HG02678 (cell line): ENCODE results near the gene MED26.
"Not testable (repeated sequence)": the region's sequence is repeated elsewhere in the genome, so short reads cannot be mapped to it uniquely, and the experiment has no call there.

Source experiments
- ATAC-seq: cut with Tn5 transposase; IDR thresholded peaks from one replicate; pipeline ENCODE4 v1.9.1; 2021; ENCODE audit warnings: mild to moderate bottlenecking, moderate library complexity; ENCODE audit not compliant: unreplicated experiment

MED26 gene

GRCh38 chr19:16628183-16628983, at the start of gene MED26:
TSS of gene MED26 (minus strand) at chr19:16628204. CDS start at chr19:16627943, 261 bp downstream.
- peak; percentile 86 for ATAC-seq

- ATAC-seq, result no peak
These were observed 49.1 kb upstream of the MED26 start for GRCh38 chr19:16677055-16677454.

GRCh38 chr19:16676101-16676798, 48.2 kb upstream of the MED26 start:
- ATAC-seq, result no peak

GRCh38 chr19:16673839-16674238, 45.8 kb upstream of the MED26 start:
- not testable (repeated sequence) for ATAC-seq

- ATAC-seq, result no peak
These were observed 45.2 kb upstream of the MED26 start for GRCh38 chr19:16673231-16673630.

GRCh38 chr19:16671652-16672274, 43.8 kb upstream of the MED26 start:
- ATAC-seq, result no peak

- no peak for ATAC-seq
These were observed 42.3 kb upstream of the MED26 start for GRCh38 chr19:16670291-16670690.

GRCh38 chr19:16668702-16669101, 40.7 kb upstream of the MED26 start:
- not testable (repeated sequence) for ATAC-seq

GRCh38 chr19:16668176-16668575, 40.2 kb upstream of the MED26 start:
- no peak for ATAC-seq

- peak; percentile 18 for ATAC-seq
These were observed 33.6 kb upstream of the MED26 start for GRCh38 chr19:16661480-16662034.

GRCh38 chr19:16660763-16661479, 32.9 kb upstream of the MED26 start, which contains the start of gene TMEM38A:
TSS of gene TMEM38A (plus strand) at chr19:16661139. CDS start at chr19:16661218, 79 bp downstream.
- ATAC-seq, result peak; percentile 23

GRCh38 chr19:16659832-16660708, 32.1 kb upstream of the MED26 start, which contains the start of gene SMIM7:
TSS of gene SMIM7 (minus strand) at chr19:16660144. CDS start at chr19:16660110, 34 bp downstream.
- ATAC-seq, result peak; percentile 87

- ATAC-seq, result no peak
These were observed 31.4 kb upstream of the MED26 start for GRCh38 chr19:16659464-16659831.

- ATAC-seq, result no peak
These were observed 29.4 kb upstream of the MED26 start for GRCh38 chr19:16657384-16657783.

- ATAC-seq, result no peak
These were observed 27.7 kb upstream of the MED26 start for GRCh38 chr19:16655727-16656126.

- ATAC-seq, result no peak
These were observed 26.6 kb upstream of the MED26 start for GRCh38 chr19:16654627-16655026.

GRCh38 chr19:16654140-16654539, 26.1 kb upstream of the MED26 start:
- no peak for ATAC-seq

- ATAC-seq, result no peak
These were observed 24.9 kb upstream of the MED26 start for GRCh38 chr19:16652854-16653253.

- ATAC-seq, result not testable (repeated sequence)
These were observed 23.6 kb upstream of the MED26 start for GRCh38 chr19:16651421-16652188.
